WI38 (cell line): ENCODE measurements around the gene EBF3.

Experiments
- H3K4me3 ChIP-seq: 2 replicates; pipeline ENCODE4 v1.5.1; 2011; ENCODE audit warnings: low read depth, mild to moderate bottlenecking, control low read depth, low read length
- CTCF ChIP-seq: IDR thresholded peaks from 2 replicates; pipeline ENCODE4 v1.5.1; 2012; ENCODE audit warnings: low read depth, mild to moderate bottlenecking, control low read depth, low read length

EBF3 gene

GRCh38 chr10:129945526-129945925 is 18.5 kb downstream of the EBF3 start:
- H3K4me3 ChIP-seq: no peak overlapping the region
- no peak for TF ChIP-seq CTCF

GRCh38 chr10:129945064-129945463 is 19.0 kb downstream of the EBF3 start:
- no peak for TF ChIP-seq CTCF
- no peak overlapping the region for H3K4me3 ChIP-seq

- no peak overlapping the region for H3K4me3 ChIP-seq
- TF ChIP-seq CTCF: no peak
Observed at GRCh38 chr10:129944456-129944855, 19.6 kb downstream of the EBF3 start.

- no peak overlapping the region for H3K4me3 ChIP-seq
- no peak for TF ChIP-seq CTCF
Observed at GRCh38 chr10:129942936-129943715, 20.9 kb downstream of the EBF3 start.

- TF ChIP-seq CTCF: no peak
- no peak overlapping the region for H3K4me3 ChIP-seq
Observed at GRCh38 chr10:129942391-129942790, 21.7 kb downstream of the EBF3 start.

- no peak for TF ChIP-seq CTCF
- H3K4me3 ChIP-seq: no peak overlapping the region
Observed at GRCh38 chr10:129942019-129942277, 22.1 kb downstream of the EBF3 start.

GRCh38 chr10:129941199-129942018 is 22.7 kb downstream of the EBF3 start:
- no peak overlapping the region for H3K4me3 ChIP-seq
- TF ChIP-seq CTCF: no peak
